H1 (cell line): ENCODE results near the gene LYL1. TPM values are rescaled to one million over a fixed set of nuclear protein-coding genes. Genes with fewer than 3 reads are reported as not detected.

ENCODE experiments used
- BCL11A ChIP-seq, 2 experiments: IDR thresholded peaks; one replicate each; pipeline ENCODE4 v1.6.1; 2011; ENCODE audit warnings: low read depth in 2 of 2, low read length in 2 of 2, mild to moderate bottlenecking in 2 of 2
- CBX5 ChIP-seq: fragments of 300-800, 300-1000 bp; sonication (generic); IDR thresholded peaks from 2 replicates; pipeline ENCODE4 v1.7.1; 2016; ENCODE audit warnings: antibody characterized with exemption, low read length, low read depth
- CTBP2 ChIP-seq: IDR thresholded peaks from 2 replicates; pipeline ENCODE4 v1.7.0; 2011; ENCODE audit warnings: borderline replicate concordance, mild to moderate bottlenecking, moderate library complexity, mixed read lengths, low read length; ENCODE audit not compliant: insufficient read depth, insufficient read length
- E2F6 ChIP-seq: IDR thresholded peaks from 2 replicates; pipeline ENCODE4 v1.6.1; 2012; ENCODE audit warnings: inconsistent platforms
- EP300 ChIP-seq, 2 experiments: IDR thresholded peaks; 1 replicate in 1 of 2; 2 replicates in 1 of 2; pipeline ENCODE4 v1.6.1; 2011 to 2012; ENCODE audit warnings: low read depth in 2 of 2, low read length in 2 of 2, mild to moderate bottlenecking in 2 of 2, borderline replicate concordance in 1 of 2, inconsistent platforms in 1 of 2, moderate library complexity in 1 of 2
- EZH2 ChIP-seq: fragments of 200-600 bp; sonication (generic); IDR thresholded peaks from 2 replicates; pipeline ENCODE4 v1.7.1; 2012; ENCODE audit warnings: low read depth, mild to moderate bottlenecking, moderate library complexity, low read length, inconsistent platforms; ENCODE audit not compliant: severe bottlenecking
- FOSL1 ChIP-seq: IDR thresholded peaks from 2 replicates; pipeline ENCODE4 v1.6.1; 2011; ENCODE audit warnings: mild to moderate bottlenecking, low read depth, low read length, moderate library complexity; ENCODE audit not compliant: insufficient read depth
- GABPA ChIP-seq: IDR thresholded peaks from 2 replicates; pipeline ENCODE4 v1.6.1; 2011; ENCODE audit warnings: mild to moderate bottlenecking, low read length, moderate library complexity, borderline replicate concordance; ENCODE audit not compliant: insufficient read depth
- HDAC6 ChIP-seq: IDR thresholded peaks from one replicate; pipeline ENCODE4 v1.7.1; 2012; ENCODE audit warnings: low read depth, mild to moderate bottlenecking, inconsistent platforms, low read length, moderate library complexity
- MAX ChIP-seq: IDR thresholded peaks from 2 replicates; pipeline ENCODE4 v1.6.1; 2012; ENCODE audit warnings: inconsistent platforms
- NRF1 ChIP-seq: IDR thresholded peaks from 2 replicates; pipeline ENCODE4 v1.6.1; 2011; ENCODE audit warnings: mild to moderate bottlenecking, low read depth, low read length, improper control_type of control experiment
- PHF8 ChIP-seq: fragments of 200-600 bp; sonication (generic); conservative IDR thresholded peaks from 2 replicates; pipeline ENCODE4 v1.7.1; 2012; ENCODE audit warnings: low read depth, mild to moderate bottlenecking, inconsistent platforms, low read length, moderate library complexity
- POU5F1 ChIP-seq: IDR thresholded peaks from 2 replicates; pipeline ENCODE4 v1.6.1; 2011; ENCODE audit warnings: low read depth, mild to moderate bottlenecking, low read length, moderate library complexity
- RAD21 ChIP-seq, 2 experiments: IDR thresholded peaks in 1 of 2; conservative IDR thresholded peaks in 1 of 2; 2 replicates each; pipeline ENCODE4 v1.6.1; 2011; ENCODE audit warnings: low read depth in 2 of 2, low read length in 2 of 2, improper control_type of control experiment in 1 of 2, inconsistent platforms in 1 of 2, mild to moderate bottlenecking in 1 of 2, moderate library complexity in 1 of 2
- RNF2 ChIP-seq: fragments of 200-900, 300-1000 bp; sonication (generic); IDR thresholded peaks from 2 replicates; pipeline ENCODE4 v1.7.1; 2016; ENCODE audit warnings: borderline replicate concordance, low read depth, mild to moderate bottlenecking, antibody characterized with exemption, low read length; ENCODE audit not compliant: poor library complexity, severe bottlenecking; ENCODE audit errors: missing control alignments
- RXRA ChIP-seq: IDR thresholded peaks from 2 replicates; pipeline ENCODE4 v1.6.1; 2011; ENCODE audit warnings: low read depth, mild to moderate bottlenecking, low read length, moderate library complexity; ENCODE audit not compliant: insufficient read depth
- SIRT6 ChIP-seq: IDR thresholded peaks from one replicate; pipeline ENCODE4 v1.7.1; 2012; ENCODE audit warnings: low read length, inconsistent platforms
- SIX5 ChIP-seq: IDR thresholded peaks from 2 replicates; pipeline ENCODE4 v1.6.1; 2011; ENCODE audit warnings: mild to moderate bottlenecking, low read depth, low read length
- SP1 ChIP-seq: IDR thresholded peaks from 2 replicates; pipeline ENCODE4 v1.6.1; 2011; ENCODE audit warnings: low read depth, low read length
- SRF ChIP-seq: IDR thresholded peaks from 2 replicates; pipeline ENCODE4 v1.6.1; 2011; ENCODE audit warnings: mild to moderate bottlenecking, low read depth, low read length, moderate library complexity
- TAF7 ChIP-seq: optimal IDR thresholded peaks from 2 replicates; pipeline ENCODE3; 2011; ENCODE audit warnings: low read depth, mild to moderate bottlenecking, inconsistent platforms, low read length, moderate library complexity, borderline replicate concordance
- TEAD4 ChIP-seq: IDR thresholded peaks from 2 replicates; pipeline ENCODE4 v1.6.1; 2012; ENCODE audit warnings: low read depth, low read length, inconsistent platforms, mixed read lengths
- polyA plus RNA-seq, 7 experiments: library from polyadenylated mRNA; depleted of rRNA in 3 of 7; stranded (reverse) in 5 of 7; unstranded in 2 of 7; fragments of >200 nt in 5 of 7; fragments of 200-250 nt in 2 of 7; gene quantifications; 1 replicate in 5 of 7; 2 replicates in 1 of 7; 4 replicates in 1 of 7; pipeline versions ENCODE4 v1.2.1 to v1.2.3, GENCODE V29; 2011 to 2013; ENCODE audit warnings: missing spikeins in 2 of 7, mixed read lengths in 2 of 7
- total RNA-seq: library from RNA; stranded (reverse); fragmentation: NEBNext Ultra II Directional; extraction: Animal tissue kit (Norgen Biotek cat#: 25700); gene quantifications from 2 replicates; pipeline ENCODE4 v1.2.1, GENCODE V29; 2021

Gene LYL1
- total and polyA plus RNA-seq, 2 of the 8 experiments (the other 6 are each of a cell fraction or from before 2014, with no cell fraction given): 0.58 to 0.76 TPM

- no peak for TF ChIP-seq RAD21 (IDR thresholded peaks at IDR 0.05 in 1 of 2, conservative IDR thresholded peaks at IDR 0.05 in 1 of 2; ENCODE audit: low read depth in 2 of 2, low read length in 2 of 2)
- no peak for TF ChIP-seq RNF2
- peak; percentile 72 for TF ChIP-seq SP1
- no peak for TF ChIP-seq NRF1
- TF ChIP-seq GABPA: no peak
- TF ChIP-seq MAX: peak; percentile 86
- TF ChIP-seq CBX5: no peak
- no peak for TF ChIP-seq POU5F1
- TF ChIP-seq PHF8: peak; percentile 79
- no peak for TF ChIP-seq FOSL1
- TF ChIP-seq TAF7: peak; percentile 84
- no peak for TF ChIP-seq SIRT6
- TF ChIP-seq SRF: no peak
- TF ChIP-seq RXRA: no peak
- TF ChIP-seq EZH2: no peak
- no peak; the same call in 1 of the 2 replicates for TF ChIP-seq SIX5
- no peak for TF ChIP-seq CTBP2
- TF ChIP-seq TEAD4: no peak; the same call in 1 of the 2 replicates
- no peak for TF ChIP-seq HDAC6
- TF ChIP-seq BCL11A (IDR thresholded peaks at IDR 0.05; ENCODE audit: low read depth in 2 of 2, low read length in 2 of 2): no peak
- TF ChIP-seq EP300 (IDR thresholded peaks at IDR 0.05; ENCODE audit: borderline replicate concordance in 1 of 2, low read depth in 2 of 2, low read length in 2 of 2): no peak
- TF ChIP-seq E2F6: no peak
These were observed 13.9 kb upstream of the LYL1 start, which contains the start of gene TRMT1 (continued) for GRCh38 chr19:13116282-13117175.
